ENCODE results near the gene TCTA. TPM values are rescaled to one million over a fixed set of nuclear protein-coding genes. Genes with fewer than 3 reads are reported as not detected.
A peak's percentile ranks its signal among the peaks of the same experiment; 100 is the strongest.

The TCTA gene
- total and polyA plus RNA-seq, 8 donors = 10.3 to 39.8 (median 22.1) TPM; not detected in 1

GRCh38 chr3:49411535-49411967 lies 672 bp upstream of the TCTA start:
- peaks cover 59 to 82% (median 77%) of the 10 kb centered on the region in 4 donors for H3K4me1 ChIP-seq
- peak overlapping the region; percentile 96 to 100 (median 99) for H3K27ac ChIP-seq
- TF ChIP-seq POLR2A (IDR thresholded peaks at IDR 0.05) (no peak), POLR2AphosphoS5 (IDR thresholded peaks at IDR 0.05) (peak in 1 of 3 donors; percentile 59)
- no peaks in the 10 kb centered on the region for H3K27me3 ChIP-seq
- H3K36me3 ChIP-seq = peaks cover 0 to 23% (median 21%) of the 10 kb centered on the region in 4 donors
- intact Hi-C loops (cut with DNase I; ENCODE audit: low total_unique reads) = no loop called here
- peak; percentile 66 to 81 for DNase-seq
- no peaks in the 10 kb centered on the region for H3K9me3 ChIP-seq
- H3K4me3 ChIP-seq = peak overlapping the region; percentile 72 to 98 (median 86)
- 0 to 1% (median 0%) methylated on average over 8 to 59 of the region's 59 CpGs for WGBS, 5 donors

DNA sequence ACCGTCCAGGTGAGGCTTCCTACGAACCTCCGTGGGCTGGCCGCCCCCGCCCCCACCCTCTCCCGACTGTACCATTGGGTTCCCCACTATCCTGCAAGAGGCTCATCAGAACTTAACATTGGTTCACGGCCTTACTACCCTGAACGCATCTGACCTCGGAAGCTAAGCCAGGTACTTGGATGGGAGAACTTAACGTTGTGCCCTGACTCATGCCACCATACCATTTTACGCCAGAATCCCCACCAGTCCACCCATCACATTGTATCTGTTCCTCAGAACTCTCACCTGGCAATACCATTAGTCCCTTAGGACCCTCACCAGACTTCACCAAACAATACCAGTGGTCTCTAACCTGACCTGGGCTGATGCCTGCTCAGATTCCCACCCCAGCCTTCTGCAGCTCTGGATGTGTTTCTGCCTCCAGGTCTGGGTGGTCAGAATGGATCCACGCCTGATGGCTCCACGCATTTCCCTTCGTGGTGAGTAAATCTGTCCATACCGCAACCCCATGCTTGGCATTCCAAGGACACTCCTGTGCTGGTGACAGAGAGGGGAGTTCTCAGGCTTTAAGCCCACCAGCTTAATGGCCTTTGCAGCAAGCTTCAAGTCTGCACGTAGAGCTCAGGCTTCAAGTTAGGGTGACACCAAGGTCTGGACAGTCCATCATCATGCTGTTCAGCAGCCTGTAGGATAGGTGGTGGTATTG lies 562 bp downstream of the TCTA start:
- H3K4me1 ChIP-seq = peaks cover 54 to 82% (median 72%) of the 10 kb centered on the region in 4 donors
- H3K36me3 ChIP-seq = peaks cover 0 to 35% (median 33%) of the 10 kb centered on the region in 4 donors
- no peaks in the 10 kb centered on the region for H3K27me3 ChIP-seq
- 19 to 37% (median 22%) methylated on average over 11 to 16 of the region's 16 CpGs for WGBS, 5 donors
- H3K27ac ChIP-seq = peak overlapping the region; percentile 94 to 100 (median 97)
- no peak for DNase-seq
- intact Hi-C loops (cut with DNase I; ENCODE audit: low total_unique reads) = no loop called here
- H3K4me3 ChIP-seq = peak overlapping the region; percentile 72 to 98 (median 86)
- H3K9me3 ChIP-seq = no peaks in the 10 kb centered on the region
- no peak for TF ChIP-seq POLR2A (IDR thresholded peaks at IDR 0.05)
- no peak for TF ChIP-seq EP300 (IDR thresholded peaks at IDR 0.05)
- no peak for TF ChIP-seq POLR2AphosphoS5 (IDR thresholded peaks at IDR 0.05)
- TF ChIP-seq, protein P1, sequence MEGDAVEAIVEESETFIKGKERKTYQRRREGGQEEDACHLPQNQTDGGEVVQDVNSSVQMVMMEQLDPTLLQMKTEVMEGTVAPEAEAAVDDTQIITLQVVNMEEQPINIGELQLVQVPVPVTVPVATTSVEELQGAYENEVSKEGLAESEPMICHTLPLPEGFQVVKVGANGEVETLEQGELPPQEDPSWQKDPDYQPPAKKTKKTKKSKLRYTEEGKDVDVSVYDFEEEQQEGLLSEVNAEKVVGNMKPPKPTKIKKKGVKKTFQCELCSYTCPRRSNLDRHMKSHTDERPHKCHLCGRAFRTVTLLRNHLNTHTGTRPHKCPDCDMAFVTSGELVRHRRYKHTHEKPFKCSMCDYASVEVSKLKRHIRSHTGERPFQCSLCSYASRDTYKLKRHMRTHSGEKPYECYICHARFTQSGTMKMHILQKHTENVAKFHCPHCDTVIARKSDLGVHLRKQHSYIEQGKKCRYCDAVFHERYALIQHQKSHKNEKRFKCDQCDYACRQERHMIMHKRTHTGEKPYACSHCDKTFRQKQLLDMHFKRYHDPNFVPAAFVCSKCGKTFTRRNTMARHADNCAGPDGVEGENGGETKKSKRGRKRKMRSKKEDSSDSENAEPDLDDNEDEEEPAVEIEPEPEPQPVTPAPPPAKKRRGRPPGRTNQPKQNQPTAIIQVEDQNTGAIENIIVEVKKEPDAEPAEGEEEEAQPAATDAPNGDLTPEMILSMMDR (IDR thresholded peaks at IDR 0.05) = no peak

DNA sequence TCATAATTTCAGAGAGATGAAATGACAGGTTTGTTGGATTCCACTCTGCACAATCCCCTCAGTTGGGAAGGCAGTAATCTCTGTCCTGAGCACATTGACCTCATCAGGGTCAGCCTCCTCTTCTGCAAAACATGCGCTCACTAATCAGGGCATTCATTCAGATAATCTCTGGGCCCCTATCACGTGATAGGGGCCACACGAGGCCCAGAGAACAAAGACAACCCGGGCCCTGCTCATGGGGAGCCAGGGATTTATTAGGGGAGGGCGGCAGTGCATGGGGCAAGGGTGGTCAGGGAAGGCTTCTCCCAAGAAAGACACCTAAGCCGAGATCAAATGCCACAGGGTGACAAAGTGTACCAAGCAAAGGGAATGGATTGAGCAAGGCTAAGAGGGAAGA lies 1.1 kb downstream of the TCTA start:
- no peak for TF ChIP-seq POLR2A (IDR thresholded peaks at IDR 0.05)
- TF ChIP-seq EP300 (IDR thresholded peaks at IDR 0.05) = no peak
- no peak for TF ChIP-seq POLR2AphosphoS5 (IDR thresholded peaks at IDR 0.05)
- TF ChIP-seq, protein P1 (IDR thresholded peaks at IDR 0.05) = no peak
- H3K36me3 ChIP-seq = peaks cover 0 to 38% (median 35%) of the 10 kb centered on the region in 4 donors
- WGBS, 5 donors = 45 to 70% (median 55%) methylated on average over 6 of the region's 6 CpGs
- no peaks in the 10 kb centered on the region for H3K27me3 ChIP-seq
- H3K9me3 ChIP-seq = no peaks in the 10 kb centered on the region
- DNase-seq = no peak
- intact Hi-C loops (cut with DNase I; ENCODE audit: low total_unique reads) = no loop called here
- peak overlapping the region; percentile 72 to 98 (median 86) for H3K4me3 ChIP-seq
- peaks cover 51 to 78% (median 68%) of the 10 kb centered on the region in 4 donors for H3K4me1 ChIP-seq
- H3K27ac ChIP-seq = peak overlapping the region; percentile 94 to 100 (median 97)

GRCh38 chr3:49414753-49415152 lies 2.5 kb downstream of the TCTA start:
- intact Hi-C loops (cut with DNase I; ENCODE audit: low total_unique reads) = no loop called here
- peaks cover 6 to 49% (median 40%) of the 10 kb centered on the region in 4 donors for H3K36me3 ChIP-seq
- no peaks in the 10 kb centered on the region for H3K9me3 ChIP-seq
- peak overlapping the region; percentile 10 to 100 (median 79) for H3K27ac ChIP-seq
- no peaks in the 10 kb centered on the region for H3K27me3 ChIP-seq
- no peak overlapping the region for H3K4me3 ChIP-seq
- no peak for DNase-seq
- 71 to 86% (median 84%) methylated on average over 2 of the region's 2 CpGs for WGBS, 5 donors
- peaks cover 38 to 64% (median 56%) of the 10 kb centered on the region in 4 donors for H3K4me1 ChIP-seq
- TF ChIP-seq POLR2A (IDR thresholded peaks at IDR 0.05) = no peak
- TF ChIP-seq POLR2AphosphoS5 (IDR thresholded peaks at IDR 0.05) = no peak
- TF ChIP-seq, protein P1 (IDR thresholded peaks at IDR 0.05) = no peak
- TF ChIP-seq EP300 (IDR thresholded peaks at IDR 0.05) = no peak

All from stomach (tissue), 9 donors.